KOPT-K1 (cell line): ENCODE results near the gene WWOX.

Source experiments
- H3K27ac ChIP-seq: fragments of 200-600 bp; sonication (generic); 2 replicates; pipeline ENCODE4 v1.5.1; 2016; ENCODE audit warnings: antibody characterized with exemption, mild to moderate bottlenecking, low read depth, low read length; ENCODE audit not compliant: poor library complexity, severe bottlenecking
- H3K36me3 ChIP-seq: fragments of 200-600 bp; sonication (generic); 2 replicates; pipeline ENCODE4 v1.5.1; 2017; ENCODE audit warnings: antibody characterized with exemption, mild to moderate bottlenecking, low read length, moderate library complexity; ENCODE audit not compliant: insufficient read depth
- H3K9me3 ChIP-seq: fragments of 200-600 bp; sonication (generic); 2 replicates; pipeline ENCODE4 v1.5.1; 2017; ENCODE audit warnings: antibody characterized with exemption, low read length, mild to moderate bottlenecking; ENCODE audit not compliant: insufficient read depth, poor library complexity, severe bottlenecking

WWOX gene

GRCh38 chr16:78259873-78260272 is 160.4 kb downstream of the WWOX start:
- Histone ChIP-seq H3K9me3 (peaks cover 5% of the 10 kb centered on the region), H3K36me3 (no peaks in the 10 kb centered on the region), H3K27ac (no peak overlapping the region)

GRCh38 chr16:78264642-78265041 is 165.2 kb downstream of the WWOX start:
- H3K9me3 ChIP-seq, result peaks cover 5% of the 10 kb centered on the region
- H3K36me3 ChIP-seq, result no peaks in the 10 kb centered on the region
- H3K27ac ChIP-seq, result no peak overlapping the region

GRCh38 chr16:78269256-78269655 is 169.8 kb downstream of the WWOX start:
- Histone ChIP-seq H3K27ac (no peak overlapping the region), H3K9me3 (peaks cover 4% of the 10 kb centered on the region), H3K36me3 (no peaks in the 10 kb centered on the region)

GRCh38 chr16:78271981-78272380 is 172.5 kb downstream of the WWOX start:
- no peaks in the 10 kb centered on the region for H3K36me3 ChIP-seq
- no peaks in the 10 kb centered on the region for H3K9me3 ChIP-seq
- H3K27ac ChIP-seq, result no peak overlapping the region

GRCh38 chr16:78274771-78275170 is 175.3 kb downstream of the WWOX start:
- no peak overlapping the region for H3K27ac ChIP-seq
- H3K36me3 ChIP-seq, result no peaks in the 10 kb centered on the region
- no peaks in the 10 kb centered on the region for H3K9me3 ChIP-seq

GRCh38 chr16:78275420-78275819 is 176.0 kb downstream of the WWOX start:
- no peaks in the 10 kb centered on the region for H3K9me3 ChIP-seq
- no peak overlapping the region for H3K27ac ChIP-seq
- no peaks in the 10 kb centered on the region for H3K36me3 ChIP-seq

GRCh38 chr16:78277321-78278055 is 178.0 kb downstream of the WWOX start:
- H3K27ac ChIP-seq, result no peak overlapping the region
- no peaks in the 10 kb centered on the region for H3K36me3 ChIP-seq
- H3K9me3 ChIP-seq, result no peaks in the 10 kb centered on the region

- H3K27ac ChIP-seq, result no peak overlapping the region
- no peaks in the 10 kb centered on the region for H3K36me3 ChIP-seq
These were observed 178.6 kb downstream of the WWOX start for GRCh38 chr16:78278056-78278450.

GRCh38 chr16:78281115-78281514 is 181.7 kb downstream of the WWOX start:
- Histone ChIP-seq H3K9me3 (no peaks in the 10 kb centered on the region), H3K27ac (no peak overlapping the region), H3K36me3 (no peaks in the 10 kb centered on the region)

More at GRCh38 chr16:78278056-78278450, 178.6 kb downstream of the WWOX start:
- no peaks in the 10 kb centered on the region for H3K9me3 ChIP-seq

- Histone ChIP-seq H3K9me3 (no peaks in the 10 kb centered on the region), H3K27ac (no peak overlapping the region), H3K36me3 (no peaks in the 10 kb centered on the region)
These were observed 184.2 kb downstream of the WWOX start for GRCh38 chr16:78283548-78284251.

- Histone ChIP-seq H3K36me3 (no peaks in the 10 kb centered on the region), H3K27ac (no peak overlapping the region), H3K9me3 (no peaks in the 10 kb centered on the region)
These were observed 184.9 kb downstream of the WWOX start for GRCh38 chr16:78284326-78284725.

GRCh38 chr16:78284957-78285434 is 185.5 kb downstream of the WWOX start:
- Histone ChIP-seq H3K36me3 (no peaks in the 10 kb centered on the region), H3K9me3 (no peaks in the 10 kb centered on the region), H3K27ac (no peak overlapping the region)

- H3K36me3 ChIP-seq, result no peaks in the 10 kb centered on the region
- H3K9me3 ChIP-seq, result no peaks in the 10 kb centered on the region
- no peak overlapping the region for H3K27ac ChIP-seq
These were observed 186.0 kb downstream of the WWOX start for GRCh38 chr16:78285437-78285922.

- H3K27ac ChIP-seq, result no peak overlapping the region
- H3K36me3 ChIP-seq, result no peaks in the 10 kb centered on the region
- H3K9me3 ChIP-seq, result no peaks in the 10 kb centered on the region
These were observed 186.6 kb downstream of the WWOX start for GRCh38 chr16:78286065-78286464.

- H3K27ac ChIP-seq, result no peak overlapping the region
- no peaks in the 10 kb centered on the region for H3K9me3 ChIP-seq
- no peaks in the 10 kb centered on the region for H3K36me3 ChIP-seq
These were observed 189.4 kb downstream of the WWOX start for GRCh38 chr16:78288888-78289287.
